ENCODE results near the gene C1QTNF2. TPM values are rescaled to one million over a fixed set of nuclear protein-coding genes. Genes with fewer than 3 reads are reported as not detected.

C1QTNF2 gene
- total RNA-seq, 4 donors from 2014 or later = 1.3 to 2.9 (median 2.5) TPM

DNA sequence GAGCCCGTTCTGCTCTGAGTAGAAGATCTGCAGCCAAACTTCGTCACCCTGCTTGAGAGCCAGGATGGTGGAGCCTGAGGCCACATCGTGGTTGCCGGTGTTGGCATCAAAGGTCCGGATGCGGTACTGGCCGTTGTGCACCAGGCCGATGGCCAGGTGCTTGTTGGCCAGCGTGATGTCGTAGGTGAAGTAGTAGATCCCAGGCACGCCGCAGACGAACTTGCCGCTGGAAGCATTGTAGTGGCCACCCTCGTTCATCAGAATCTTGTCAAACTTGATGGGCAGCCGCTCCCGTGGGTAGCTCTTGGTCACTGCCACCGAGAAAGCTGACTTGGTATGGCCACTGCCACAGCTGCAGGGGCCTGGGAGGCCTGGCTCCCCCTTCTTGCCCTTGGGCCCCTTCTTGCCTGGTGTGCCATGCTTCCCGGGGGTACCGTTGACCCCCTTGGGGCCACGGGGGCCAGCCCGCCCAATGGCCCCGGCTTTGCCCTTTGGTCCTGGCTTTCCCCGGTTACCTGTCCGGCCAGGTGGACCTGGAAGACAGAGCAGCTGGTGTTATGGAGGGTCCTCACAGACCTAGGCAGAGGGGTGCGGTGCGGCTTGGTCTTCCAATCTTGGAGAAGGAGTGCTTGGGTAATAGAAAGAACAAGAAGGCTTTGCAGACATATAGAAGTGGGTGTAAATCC lies 21.0 kb downstream of the C1QTNF2 start:
- Histone ChIP-seq H3K36me3 (peaks cover 0 to 9% (median 0%) of the 10 kb centered on the region in 4 donors), H3K27me3 (no peaks in the 10 kb centered on the region), H3K4me1 (peaks cover 0 to 17% (median 10%) of the 10 kb centered on the region in 4 donors), H3K9me3 (no peaks in the 10 kb centered on the region), H3K4me3 (no peak overlapping the region), H3K27ac (replicated peaks in 1 of 4) (no peak overlapping the region)
- TF ChIP-seq POLR2A (IDR thresholded peaks at IDR 0.05; ENCODE audit: low read depth) (no peak), POLR2AphosphoS5 (IDR thresholded peaks at IDR 0.05) (no peak), EP300 (IDR thresholded peaks at IDR 0.05) (no peak)
- TF ChIP-seq, protein P1, sequence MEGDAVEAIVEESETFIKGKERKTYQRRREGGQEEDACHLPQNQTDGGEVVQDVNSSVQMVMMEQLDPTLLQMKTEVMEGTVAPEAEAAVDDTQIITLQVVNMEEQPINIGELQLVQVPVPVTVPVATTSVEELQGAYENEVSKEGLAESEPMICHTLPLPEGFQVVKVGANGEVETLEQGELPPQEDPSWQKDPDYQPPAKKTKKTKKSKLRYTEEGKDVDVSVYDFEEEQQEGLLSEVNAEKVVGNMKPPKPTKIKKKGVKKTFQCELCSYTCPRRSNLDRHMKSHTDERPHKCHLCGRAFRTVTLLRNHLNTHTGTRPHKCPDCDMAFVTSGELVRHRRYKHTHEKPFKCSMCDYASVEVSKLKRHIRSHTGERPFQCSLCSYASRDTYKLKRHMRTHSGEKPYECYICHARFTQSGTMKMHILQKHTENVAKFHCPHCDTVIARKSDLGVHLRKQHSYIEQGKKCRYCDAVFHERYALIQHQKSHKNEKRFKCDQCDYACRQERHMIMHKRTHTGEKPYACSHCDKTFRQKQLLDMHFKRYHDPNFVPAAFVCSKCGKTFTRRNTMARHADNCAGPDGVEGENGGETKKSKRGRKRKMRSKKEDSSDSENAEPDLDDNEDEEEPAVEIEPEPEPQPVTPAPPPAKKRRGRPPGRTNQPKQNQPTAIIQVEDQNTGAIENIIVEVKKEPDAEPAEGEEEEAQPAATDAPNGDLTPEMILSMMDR (IDR thresholded peaks at IDR 0.05) = no peak
- intact Hi-C loops (cut with DNase I) = no loop called here
- WGBS = 95% methylated on average over 22 of the region's 27 CpGs
- DNase-seq (ENCODE audit: extremely low spot score) = no peak

DNA sequence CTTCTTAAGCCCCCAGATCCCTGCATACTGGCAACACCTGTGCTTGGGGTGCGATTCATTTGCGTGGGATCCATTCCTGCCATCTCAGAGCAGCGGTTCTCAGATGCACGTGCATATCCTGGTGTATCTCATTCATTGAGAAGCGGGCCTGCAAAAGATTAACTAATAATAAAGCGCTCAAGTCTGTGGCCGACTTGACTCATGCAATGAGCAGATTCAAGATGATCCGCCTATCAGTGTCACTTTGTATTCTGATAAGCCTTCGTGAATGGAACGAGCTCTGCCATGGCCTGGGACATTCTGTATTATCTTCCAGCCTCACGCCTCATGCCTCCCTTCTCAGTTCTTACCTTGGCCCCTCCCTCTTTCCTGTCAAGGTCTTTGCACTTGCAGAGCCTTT lies 22.3 kb downstream of the C1QTNF2 start:
- H3K4me3 ChIP-seq = no peak overlapping the region
- intact Hi-C loops (cut with DNase I) = no loop called here
- H3K4me1 ChIP-seq = peaks cover 0 to 8% (median 6%) of the 10 kb centered on the region in 4 donors
- no peak for DNase-seq (ENCODE audit: extremely low spot score)
- no peaks in the 10 kb centered on the region for H3K27me3 ChIP-seq
- TF ChIP-seq EP300 (IDR thresholded peaks at IDR 0.05) (no peak), POLR2A (IDR thresholded peaks at IDR 0.05; ENCODE audit: low read depth) (no peak), POLR2AphosphoS5 (IDR thresholded peaks at IDR 0.05) (no peak)
- TF ChIP-seq, protein P1 (IDR thresholded peaks at IDR 0.05) = no peak
- H3K27ac ChIP-seq (replicated peaks in 1 of 4) = no peak overlapping the region
- H3K36me3 ChIP-seq = peaks cover 0 to 9% (median 0%) of the 10 kb centered on the region in 4 donors
- 88% methylated on average over 11 of the region's 11 CpGs for WGBS
- H3K9me3 ChIP-seq = no peaks in the 10 kb centered on the region

DNA sequence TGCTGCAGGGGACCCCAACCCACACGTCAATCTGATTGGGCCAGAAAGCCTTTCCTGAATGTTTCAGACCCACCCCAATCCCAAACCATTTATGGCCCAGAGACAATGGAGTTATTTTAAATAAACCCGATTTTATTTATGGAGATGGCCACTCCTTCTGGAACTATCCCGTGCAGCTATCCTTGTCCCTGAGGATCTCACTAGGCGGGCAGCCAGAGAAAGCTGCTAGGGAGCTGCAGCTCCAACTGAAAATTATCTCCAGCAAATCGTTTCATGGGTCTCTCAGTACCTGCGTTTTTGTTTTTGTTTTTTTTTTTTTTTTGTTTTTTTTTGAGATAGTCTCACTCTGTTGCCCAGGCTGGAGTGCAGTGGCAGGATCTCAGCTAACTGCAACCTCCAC lies 23.0 kb downstream of the C1QTNF2 start:
- Histone ChIP-seq H3K36me3 (peaks cover 0 to 9% (median 0%) of the 10 kb centered on the region in 4 donors), H3K4me3 (no peak overlapping the region), H3K27ac (replicated peaks in 1 of 4) (no peak overlapping the region), H3K9me3 (no peaks in the 10 kb centered on the region), H3K27me3 (no peaks in the 10 kb centered on the region), H3K4me1 (peaks cover 0 to 8% (median 6%) of the 10 kb centered on the region in 4 donors)
- WGBS = 52% methylated on average over 6 of the region's 6 CpGs
- TF ChIP-seq, protein P1 (IDR thresholded peaks at IDR 0.05) = no peak
- no peak for TF ChIP-seq POLR2A (IDR thresholded peaks at IDR 0.05; ENCODE audit: low read depth)
- TF ChIP-seq EP300 (IDR thresholded peaks at IDR 0.05) = no peak
- TF ChIP-seq POLR2AphosphoS5 (IDR thresholded peaks at IDR 0.05) = no peak
- intact Hi-C loops (cut with DNase I) = loop anchor here (2.0 kb wide), 1 partner anchor 327 kb away; no protein-coding TSS in a partner anchor
- DNase-seq (ENCODE audit: extremely low spot score) = no peak

DNA sequence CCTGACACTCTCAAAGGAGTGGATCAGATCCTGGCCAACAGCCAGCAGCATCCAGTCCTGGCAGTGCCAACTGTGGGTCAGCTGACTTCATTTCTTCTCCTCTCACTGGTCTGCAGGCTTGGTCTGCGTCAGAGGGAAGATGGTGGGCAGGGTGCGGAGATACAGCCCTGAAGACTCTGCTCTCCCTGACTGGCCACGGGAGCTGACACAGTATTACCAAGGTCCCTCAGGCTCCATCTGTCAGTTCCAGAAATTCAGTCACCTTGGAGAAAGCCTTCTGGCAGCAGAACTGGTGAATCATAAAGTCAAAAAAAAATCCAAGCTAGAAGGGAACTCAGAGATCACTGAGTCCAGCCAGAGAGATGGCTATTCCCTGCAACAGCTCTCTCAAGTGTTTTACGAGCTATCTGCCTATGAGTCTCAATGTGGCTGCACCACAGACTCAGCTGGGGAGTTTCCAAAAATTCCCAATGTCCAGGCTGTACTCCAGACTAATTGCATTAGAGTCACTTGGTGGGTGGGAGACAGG lies 27.9 kb downstream of the C1QTNF2 start:
- Histone ChIP-seq H3K4me1 (peaks cover 0 to 8% (median 7%) of the 10 kb centered on the region in 4 donors), H3K4me3 (no peak overlapping the region), H3K27me3 (no peaks in the 10 kb centered on the region), H3K36me3 (no peaks in the 10 kb centered on the region), H3K9me3 (no peaks in the 10 kb centered on the region), H3K27ac (replicated peaks in 1 of 4) (no peak overlapping the region)
- intact Hi-C loops (cut with DNase I) = no loop called here
- no peak for TF ChIP-seq POLR2AphosphoS5 (IDR thresholded peaks at IDR 0.05)
- TF ChIP-seq, protein P1 (IDR thresholded peaks at IDR 0.05) = no peak
- TF ChIP-seq POLR2A (IDR thresholded peaks at IDR 0.05; ENCODE audit: low read depth) = no peak
- no peak for TF ChIP-seq EP300 (IDR thresholded peaks at IDR 0.05)
- DNase-seq (ENCODE audit: extremely low spot score) = no peak
- 93% methylated on average over 4 of the region's 4 CpGs for WGBS

Measured in esophagus muscularis mucosa (tissue), 4 donors.